Stimulated activated CD8-positive, alpha-beta memory T cell treated with anti-CD3 and anti-CD28 coated beads, Interleukin-2, amount 100 ng/mL, for 1 hour (primary cell): ENCODE data around the gene ARSH.
"Not testable (repeated sequence)": the region's sequence is repeated elsewhere in the genome, so short reads cannot be mapped to it uniquely, and the experiment has no call there.

Experiments
- DNase-seq, 2 donors: peaks; one replicate each; pipeline ENCODE4 v3.0.0-alpha.2; 2020; ENCODE audit warnings: low read depth in 2 of 2

The ARSH gene

GRCh38 chrX:3044196-3044595 is 37.9 kb downstream of the ARSH start:
- no peak for DNase-seq

GRCh38 chrX:3044671-3045070 is 38.3 kb downstream of the ARSH start:
- DNase-seq = no peak

GRCh38 chrX:3046253-3047240 is 40.2 kb downstream of the ARSH start:
- no peak for DNase-seq

GRCh38 chrX:3050523-3051175 is 44.3 kb downstream of the ARSH start:
- DNase-seq = not testable (repeated sequence)

GRCh38 chrX:3052860-3053259 is 46.5 kb downstream of the ARSH start:
- DNase-seq = no peak

GRCh38 chrX:3066555-3066954 is 60.2 kb downstream of the ARSH start:
- DNase-seq = no peak

GRCh38 chrX:3075959-3076358 is 69.6 kb downstream of the ARSH start:
- DNase-seq = no peak

- DNase-seq = no peak
Observed at GRCh38 chrX:3076416-3076991, 70.2 kb downstream of the ARSH start.
